ENCODE measurements around the gene ARHGAP18.

DNA sequence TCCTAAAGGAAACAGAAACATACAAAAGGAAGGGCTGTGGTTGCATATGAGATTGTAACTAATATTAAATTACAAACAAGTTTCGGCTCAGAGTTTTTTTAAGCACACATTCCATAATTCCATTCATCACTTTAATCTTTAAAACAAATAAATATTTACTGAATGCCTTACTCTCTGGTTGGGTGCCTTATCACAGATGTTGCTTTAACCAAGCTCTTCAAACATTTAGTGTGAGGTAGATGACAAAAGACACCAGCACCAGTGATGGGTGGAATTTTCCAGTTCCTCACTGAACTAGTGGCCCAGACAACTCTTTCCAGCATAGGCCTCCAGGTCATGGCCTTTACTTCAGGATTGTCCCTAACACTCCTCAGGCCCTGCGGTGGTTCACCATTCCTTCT lies 58.7 kb downstream of the ARHGAP18 start:
- TF ChIP-seq ZNF239 (tag by site-specific recombination; IDR thresholded peaks at IDR 0.05) (no peak), ZNF138 (tag by site-specific recombination; IDR thresholded peaks at IDR 0.05; ENCODE audit: borderline replicate concordance) (no peak), ZNF398 (tag by site-specific recombination; IDR thresholded peaks at IDR 0.05) (no peak), CTCF (tag by site-specific recombination; IDR thresholded peaks at IDR 0.05) (no peak), GLI2 (tag by site-specific recombination; IDR thresholded peaks at IDR 0.05; ENCODE audit: borderline replicate concordance, low read depth) (no peak), YY1 (tag by site-specific recombination; IDR thresholded peaks at IDR 0.05) (no peak), SP2 (tag by site-specific recombination; IDR thresholded peaks at IDR 0.05) (no peak), ZNF24 (tag by site-specific recombination; IDR thresholded peaks at IDR 0.05) (no peak), ZBTB1 (tag by site-specific recombination; IDR thresholded peaks at IDR 0.05) (no peak)
- TF ChIP-seq, protein P1, sequence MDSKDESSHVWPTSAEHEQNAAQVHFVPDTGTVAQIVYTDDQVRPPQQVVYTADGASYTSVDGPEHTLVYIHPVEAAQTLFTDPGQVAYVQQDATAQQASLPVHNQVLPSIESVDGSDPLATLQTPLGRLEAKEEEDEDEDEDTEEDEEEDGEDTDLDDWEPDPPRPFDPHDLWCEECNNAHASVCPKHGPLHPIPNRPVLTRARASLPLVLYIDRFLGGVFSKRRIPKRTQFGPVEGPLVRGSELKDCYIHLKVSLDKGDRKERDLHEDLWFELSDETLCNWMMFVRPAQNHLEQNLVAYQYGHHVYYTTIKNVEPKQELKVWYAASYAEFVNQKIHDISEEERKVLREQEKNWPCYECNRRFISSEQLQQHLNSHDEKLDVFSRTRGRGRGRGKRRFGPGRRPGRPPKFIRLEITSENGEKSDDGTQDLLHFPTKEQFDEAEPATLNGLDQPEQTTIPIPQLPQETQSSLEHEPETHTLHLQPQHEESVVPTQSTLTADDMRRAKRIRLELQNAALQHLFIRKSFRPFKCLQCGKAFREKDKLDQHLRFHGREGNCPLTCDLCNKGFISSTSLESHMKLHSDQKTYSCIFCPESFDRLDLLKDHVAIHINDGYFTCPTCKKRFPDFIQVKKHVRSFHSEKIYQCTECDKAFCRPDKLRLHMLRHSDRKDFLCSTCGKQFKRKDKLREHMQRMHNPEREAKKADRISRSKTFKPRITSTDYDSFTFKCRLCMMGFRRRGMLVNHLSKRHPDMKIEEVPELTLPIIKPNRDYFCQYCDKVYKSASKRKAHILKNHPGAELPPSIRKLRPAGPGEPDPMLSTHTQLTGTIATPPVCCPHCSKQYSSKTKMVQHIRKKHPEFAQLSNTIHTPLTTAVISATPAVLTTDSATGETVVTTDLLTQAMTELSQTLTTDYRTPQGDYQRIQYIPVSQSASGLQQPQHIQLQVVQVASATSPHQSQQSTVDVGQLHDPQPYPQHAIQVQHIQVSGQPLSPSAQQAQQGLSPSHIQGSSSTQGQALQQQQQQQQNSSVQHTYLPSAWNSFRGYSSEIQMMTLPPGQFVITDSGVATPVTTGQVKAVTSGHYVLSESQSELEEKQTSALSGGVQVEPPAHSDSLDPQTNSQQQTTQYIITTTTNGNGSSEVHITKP (tag by site-specific recombination; IDR thresholded peaks at IDR 0.05) = no peak
